BJ (cell line): ENCODE results near the gene APEX1. TPM values are rescaled to one million over a fixed set of nuclear protein-coding genes. Genes with fewer than 3 reads are reported as not detected.

Experiments
- CTCF ChIA-PET: fragments of 350-600 bp; formaldehyde crosslinking; extraction: SDS; loops from one replicate; lab custom pipeline; 2021; ENCODE audit warnings: antibody characterized with exemption, inconsistent platforms; lab: Yijun Ruan, JAX
- POLR2A ChIA-PET: fragments of 300-600 bp; sonication (Branson Sonifier 250); formaldehyde crosslinking; extraction: SDS; loops from one replicate; lab custom pipeline; 2021; ENCODE audit warnings: antibody characterized with exemption; lab: Charles Lee
- DNase-seq: peaks from one replicate; pipeline ENCODE4 v3.0.0-alpha.2; 2011; ENCODE audit warnings: low read depth
- H3K27me3 ChIP-seq: 2 replicates; pipeline ENCODE4 v1.6.0; 2011; ENCODE audit warnings: low read length; ENCODE audit not compliant: control insufficient read depth, insufficient read depth
- H3K36me3 ChIP-seq: 2 replicates; pipeline ENCODE4 v1.5.1; 2011; ENCODE audit warnings: low read length; ENCODE audit not compliant: control insufficient read depth, insufficient read depth
- H3K4me3 ChIP-seq: 2 replicates; pipeline ENCODE4 v1.5.1; 2011; ENCODE audit warnings: low read depth, mild to moderate bottlenecking, control low read depth, low read length
- CTCF ChIP-seq: IDR thresholded peaks from 2 replicates; pipeline ENCODE4 v1.5.1; 2011; ENCODE audit warnings: low read depth, mild to moderate bottlenecking, control low read depth, inconsistent platforms, low read length, moderate library complexity; ENCODE audit not compliant: insufficient read depth
- polyA plus RNA-seq: library from polyadenylated mRNA; depleted of rRNA; stranded (reverse); fragments of >200 nt; gene quantifications from 2 replicates; pipeline ENCODE4 v1.2.3, GENCODE V29; 2011

APEX1 gene
- polyA plus RNA-seq, 1 experiment: 219 TPM

- Histone ChIP-seq H3K4me3 (no peak overlapping the region), H3K36me3 (peaks cover 20% of the 10 kb centered on the region), H3K27me3 (no peaks in the 10 kb centered on the region)
- ChIA-PET POLR2A (no interaction called here), CTCF (no interaction called here)
- DNase-seq: no peak
- TF ChIP-seq CTCF: no peak
These were observed 3.2 kb downstream of the APEX1 start for GRCh38 chr14:20458031-20458789.

GRCh38 chr14:20460458-20461224, 5.6 kb downstream of the APEX1 start:
- POLR2A ChIA-PET: interaction anchor here (0.8 to 1.2 kb wide), 2 partner anchors 9 to 221 kb away, joined by 3 to 5 read pairs; partner anchors contain the start of gene PNP
- Histone ChIP-seq H3K4me3 (peak overlapping the region; percentile 94), H3K27me3 (peaks cover 1% of the 10 kb centered on the region; the same call in 1 of the 2 replicates), H3K36me3 (peaks cover 20% of the 10 kb centered on the region)
- DNase-seq: no peak
- CTCF ChIA-PET: interaction anchor here (2.0 kb wide), 1 partner anchor 45 kb away, joined by 10 read pairs; no protein-coding TSS in a partner anchor
- TF ChIP-seq CTCF: no peak

GRCh38 chr14:20461225-20462141, 6.5 kb downstream of the APEX1 start, which contains the start of gene PIP4P1:
Gene PIP4P1 (minus strand): TSS chr14:20461434. CDS start chr14:20461325, 109 bp downstream.
- peaks cover 20% of the 10 kb centered on the region for H3K36me3 ChIP-seq
- peak within 1 kb of the TSS; percentile 94 for H3K4me3 ChIP-seq
- no peak for TF ChIP-seq CTCF
- CTCF ChIA-PET: interaction anchor here (1.0 to 2.0 kb wide), 2 partner anchors 37 to 46 kb away, joined by 3 to 10 read pairs; no protein-coding TSS in a partner anchor
- H3K27me3 ChIP-seq: peaks cover 1% of the 10 kb centered on the region; the same call in 1 of the 2 replicates
- POLR2A ChIA-PET: interaction anchor here (0.8 to 1.2 kb wide), 3 partner anchors 8 to 221 kb away, joined by 3 to 5 read pairs (median 5); partner anchors contain the start of genes PARP2 and PNP
- DNase-seq: peak; percentile 100

GRCh38 chr14:20468764-20469241, 13.8 kb downstream of the APEX1 start:
- Histone ChIP-seq H3K4me3 (peak overlapping the region; percentile 70), H3K36me3 (no peaks in the 10 kb centered on the region)
- POLR2A ChIA-PET: no interaction called here

More at GRCh38 chr14:20468764-20469241, 13.8 kb downstream of the APEX1 start:
- TF ChIP-seq CTCF: no peak
- peaks cover 1% of the 10 kb centered on the region; the same call in 1 of the 2 replicates for H3K27me3 ChIP-seq
- CTCF ChIA-PET: no interaction called here
- DNase-seq: no peak
